IMR-90 (cell line): Measurements from ENCODE around the gene ARHGEF4.

ENCODE experiments used
- CEBPB ChIP-seq: IDR thresholded peaks from 2 replicates; pipeline ENCODE4 v1.6.1; 2012; ENCODE audit warnings: low read depth, low read length, improper control_type of control experiment
- MXI1 ChIP-seq: IDR thresholded peaks from 2 replicates; pipeline ENCODE4 v1.6.1; 2012; ENCODE audit warnings: low read depth, mild to moderate bottlenecking, low read length, moderate library complexity, borderline replicate concordance
- POLR2A ChIP-seq: IDR thresholded peaks from 2 replicates; pipeline ENCODE4 v1.6.1; 2012; ENCODE audit warnings: mild to moderate bottlenecking, low read depth, low read length
- RAD21 ChIP-seq: IDR thresholded peaks from 2 replicates; pipeline ENCODE4 v1.6.1; 2012; ENCODE audit warnings: low read length, improper control_type of control experiment
- TF ChIP-seq, protein P1 (sequence below): conservative IDR thresholded peaks from 2 replicates; pipeline ENCODE4 v1.5.1; 2012; ENCODE audit warnings: mild to moderate bottlenecking, low read depth, low read length, improper control_type of control experiment
- TF ChIP-seq, protein P2 (sequence below): fragments of 150-350 bp; IDR thresholded peaks from 2 replicates; pipeline ENCODE4 v1.6.1; 2017; ENCODE audit warnings: mild to moderate bottlenecking, antibody characterized with exemption, low read length, low read depth

DNA sequence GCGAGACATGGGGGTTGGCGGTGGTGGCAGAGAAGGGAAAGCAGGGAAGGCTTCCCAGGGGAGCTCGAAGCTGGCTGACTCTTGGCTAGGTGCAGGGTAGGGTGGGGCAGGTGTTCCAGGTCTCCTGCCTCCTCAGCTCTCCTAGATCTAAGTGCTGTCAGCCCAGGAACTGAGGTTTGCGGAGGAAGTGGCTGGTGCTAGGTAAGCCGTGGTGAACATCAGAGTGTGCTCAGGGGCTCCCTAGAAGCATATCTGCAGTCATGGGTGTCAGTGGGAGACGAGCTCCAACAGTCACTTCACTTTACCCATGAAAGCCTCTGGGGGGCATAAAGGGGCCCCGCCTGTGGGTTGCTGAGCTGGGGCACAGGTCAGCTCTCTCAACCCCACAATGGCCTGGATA, 34.1 kb downstream of the ARHGEF4 start:
- TF ChIP-seq CEBPB (no peak), RAD21 (no peak), MXI1 (no peak), POLR2A (no peak)
- TF ChIP-seq, protein P1, sequence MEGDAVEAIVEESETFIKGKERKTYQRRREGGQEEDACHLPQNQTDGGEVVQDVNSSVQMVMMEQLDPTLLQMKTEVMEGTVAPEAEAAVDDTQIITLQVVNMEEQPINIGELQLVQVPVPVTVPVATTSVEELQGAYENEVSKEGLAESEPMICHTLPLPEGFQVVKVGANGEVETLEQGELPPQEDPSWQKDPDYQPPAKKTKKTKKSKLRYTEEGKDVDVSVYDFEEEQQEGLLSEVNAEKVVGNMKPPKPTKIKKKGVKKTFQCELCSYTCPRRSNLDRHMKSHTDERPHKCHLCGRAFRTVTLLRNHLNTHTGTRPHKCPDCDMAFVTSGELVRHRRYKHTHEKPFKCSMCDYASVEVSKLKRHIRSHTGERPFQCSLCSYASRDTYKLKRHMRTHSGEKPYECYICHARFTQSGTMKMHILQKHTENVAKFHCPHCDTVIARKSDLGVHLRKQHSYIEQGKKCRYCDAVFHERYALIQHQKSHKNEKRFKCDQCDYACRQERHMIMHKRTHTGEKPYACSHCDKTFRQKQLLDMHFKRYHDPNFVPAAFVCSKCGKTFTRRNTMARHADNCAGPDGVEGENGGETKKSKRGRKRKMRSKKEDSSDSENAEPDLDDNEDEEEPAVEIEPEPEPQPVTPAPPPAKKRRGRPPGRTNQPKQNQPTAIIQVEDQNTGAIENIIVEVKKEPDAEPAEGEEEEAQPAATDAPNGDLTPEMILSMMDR: no peak
- TF ChIP-seq, protein P2, sequence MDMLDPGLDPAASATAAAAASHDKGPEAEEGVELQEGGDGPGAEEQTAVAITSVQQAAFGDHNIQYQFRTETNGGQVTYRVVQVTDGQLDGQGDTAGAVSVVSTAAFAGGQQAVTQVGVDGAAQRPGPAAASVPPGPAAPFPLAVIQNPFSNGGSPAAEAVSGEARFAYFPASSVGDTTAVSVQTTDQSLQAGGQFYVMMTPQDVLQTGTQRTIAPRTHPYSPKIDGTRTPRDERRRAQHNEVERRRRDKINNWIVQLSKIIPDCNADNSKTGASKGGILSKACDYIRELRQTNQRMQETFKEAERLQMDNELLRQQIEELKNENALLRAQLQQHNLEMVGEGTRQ: no peak
